BLaER1 (cell line): ENCODE results near the gene COBL.

Source experiments
- H3K27ac ChIP-seq: shearing (Covaris generic); formaldehyde crosslinking; 2 replicates; pipeline ENCODE4 v1.8.1; 2022
- H3K27me3 ChIP-seq: shearing (Covaris generic); formaldehyde crosslinking; 2 replicates; pipeline ENCODE4 v1.8.1; 2022
- H3K36me3 ChIP-seq: shearing (Covaris generic); formaldehyde crosslinking; 2 replicates; pipeline ENCODE4 v1.8.1; 2022
- H3K4me1 ChIP-seq: shearing (Covaris generic); formaldehyde crosslinking; 2 replicates; pipeline ENCODE4 v1.8.1; 2022
- H3K4me2 ChIP-seq: shearing (Covaris generic); formaldehyde crosslinking; 2 replicates; pipeline ENCODE4 v1.8.1; 2022
- H3K4me3 ChIP-seq: shearing (Covaris generic); formaldehyde crosslinking; 2 replicates; pipeline ENCODE4 v1.8.1; 2022
- H3K9ac ChIP-seq: shearing (Covaris generic); formaldehyde crosslinking; 2 replicates; pipeline ENCODE4 v1.8.1; 2022
- H3K9me3 ChIP-seq: shearing (Covaris generic); formaldehyde crosslinking; 2 replicates; pipeline ENCODE4 v1.8.1; 2022
- H4K20me1 ChIP-seq: shearing (Covaris generic); formaldehyde crosslinking; 2 replicates; pipeline ENCODE4 v1.8.1; 2022
- Cebpa-rat ChIP-seq: shearing (Covaris generic); IDR thresholded peaks from 2 replicates; pipeline ENCODE4 v1.8.1; 2022

The COBL gene

DNA sequence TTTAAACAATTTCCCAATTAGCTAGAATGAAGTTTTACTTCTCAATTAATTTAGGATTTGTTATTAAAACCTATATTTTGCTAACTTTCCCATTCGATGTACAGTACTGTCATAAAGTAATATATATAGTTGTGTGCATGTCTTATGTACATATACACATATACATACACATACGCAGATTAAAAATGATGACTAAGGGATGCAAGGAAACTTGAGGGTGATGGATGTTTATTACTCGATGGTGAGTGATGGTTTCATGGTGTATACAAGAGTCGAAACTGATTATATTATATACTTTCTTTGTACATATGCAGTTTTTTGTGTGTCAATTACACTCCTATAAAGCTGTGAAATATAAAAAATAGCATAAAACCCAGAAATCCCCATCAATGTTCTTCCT, 248.2 kb downstream of the COBL start:
- Histone ChIP-seq H3K9ac (no peak overlapping the region), H3K27ac (no peak overlapping the region), H3K4me3 (no peak overlapping the region), H3K4me1 (0 out of 2 replicates have a peak, but pooled peaks cover 6% of the 10 kb centered on the region), H3K36me3 (no peaks in the 10 kb centered on the region), H4K20me1 (no peaks in the 10 kb centered on the region), H3K4me2 (no peak overlapping the region), H3K9me3 (no peaks in the 10 kb centered on the region), H3K27me3 (no peaks in the 10 kb centered on the region)
- no peak for TF ChIP-seq Cebpa-rat

- TF ChIP-seq Cebpa-rat: no peak
These were observed 248.9 kb downstream of the COBL start for GRCh38 chr7:51067757-51068156.

DNA sequence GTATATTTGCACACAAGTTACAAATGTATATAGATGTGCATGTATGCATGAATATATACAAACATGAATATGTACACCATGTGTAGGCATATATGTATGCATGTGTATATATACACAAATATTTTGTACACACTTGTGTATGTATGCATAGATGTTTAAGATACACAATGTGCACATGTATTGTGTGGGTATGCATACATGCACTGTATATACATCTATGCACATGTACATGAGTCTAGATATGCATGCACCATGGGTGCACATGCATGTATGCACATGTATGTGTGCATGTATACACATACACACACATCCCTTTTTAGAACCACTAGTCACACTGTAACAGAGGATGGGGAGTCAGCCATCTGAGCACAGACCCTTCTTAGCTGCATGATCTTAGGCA, 249.4 kb downstream of the COBL start:
- H3K27ac ChIP-seq: no peak overlapping the region
- no peak for TF ChIP-seq Cebpa-rat
- no peaks in the 10 kb centered on the region for H4K20me1 ChIP-seq
- H3K4me1 ChIP-seq: 0 out of 2 replicates have a peak, but pooled peaks cover 6% of the 10 kb centered on the region
- H3K36me3 ChIP-seq: no peaks in the 10 kb centered on the region
- H3K9ac ChIP-seq: no peak overlapping the region
- no peaks in the 10 kb centered on the region for H3K27me3 ChIP-seq
- no peak overlapping the region for H3K4me2 ChIP-seq
- no peak overlapping the region for H3K4me3 ChIP-seq
- no peaks in the 10 kb centered on the region for H3K9me3 ChIP-seq

More at GRCh38 chr7:51067757-51068156, 248.9 kb downstream of the COBL start:
- no peaks in the 10 kb centered on the region for H3K27me3 ChIP-seq
- H3K9me3 ChIP-seq: no peaks in the 10 kb centered on the region
- 0 out of 2 replicates have a peak, but pooled peaks cover 6% of the 10 kb centered on the region for H3K4me1 ChIP-seq
- H3K27ac ChIP-seq: no peak overlapping the region
- H3K9ac ChIP-seq: no peak overlapping the region
- H4K20me1 ChIP-seq: no peaks in the 10 kb centered on the region
- H3K36me3 ChIP-seq: no peaks in the 10 kb centered on the region
- no peak overlapping the region for H3K4me3 ChIP-seq
- H3K4me2 ChIP-seq: no peak overlapping the region

DNA sequence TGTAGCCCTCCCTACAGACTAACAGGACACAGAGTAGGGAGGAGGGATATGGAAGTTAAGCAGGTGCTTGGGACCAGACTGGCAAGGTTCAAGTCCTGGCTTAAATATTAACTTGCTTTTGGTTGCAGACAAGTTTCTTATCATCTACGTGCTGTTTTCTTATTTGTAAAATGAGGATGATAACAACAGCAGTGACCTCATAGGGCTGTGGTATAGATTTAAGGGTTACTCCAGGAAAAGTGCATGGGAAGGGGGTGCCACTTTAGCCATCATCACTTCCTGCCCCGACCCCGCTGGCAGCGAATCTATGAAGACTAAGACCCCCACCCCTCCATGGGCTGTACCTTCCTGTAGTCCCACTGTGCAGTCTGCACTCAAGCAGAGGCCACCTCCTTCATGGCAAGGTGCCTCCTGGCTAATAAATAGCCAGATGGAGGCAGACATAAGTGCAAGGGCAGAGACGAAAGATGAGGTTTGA, 250.2 kb downstream of the COBL start:
- H3K27me3 ChIP-seq: no peaks in the 10 kb centered on the region

DNA sequence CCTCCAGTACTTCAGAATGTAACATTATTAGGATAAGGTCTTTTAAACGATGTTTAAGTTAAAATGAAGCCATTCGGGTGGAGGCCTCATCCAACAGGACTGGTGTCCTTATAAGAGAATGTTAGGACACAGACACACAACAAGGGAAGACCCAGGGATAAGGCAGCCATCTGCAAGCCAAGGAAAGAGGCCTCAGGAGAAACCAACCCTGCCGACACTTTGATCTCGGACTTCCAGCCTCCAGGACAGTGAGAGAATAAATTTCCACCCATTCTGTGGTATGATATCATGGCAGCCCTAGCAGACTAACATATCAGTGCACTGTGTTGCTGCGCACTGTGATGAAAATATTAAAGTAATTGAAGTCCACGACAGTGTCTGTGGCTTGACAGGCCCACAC, 250.8 kb downstream of the COBL start:
- no peak for TF ChIP-seq Cebpa-rat

More for the DNA sequence above, 250.2 kb downstream of the COBL start:
- Histone ChIP-seq H3K27ac (no peak overlapping the region), H3K4me2 (no peak overlapping the region), H3K9me3 (no peaks in the 10 kb centered on the region), H4K20me1 (no peaks in the 10 kb centered on the region), H3K9ac (no peak overlapping the region), H3K4me3 (no peak overlapping the region), H3K36me3 (no peaks in the 10 kb centered on the region), H3K4me1 (0 out of 2 replicates have a peak, but pooled peaks cover 6% of the 10 kb centered on the region)
- no peak for TF ChIP-seq Cebpa-rat

GRCh38 chr7:51064688-51065087, 251.9 kb downstream of the COBL start:
- no peak overlapping the region for H3K4me2 ChIP-seq
- H3K4me3 ChIP-seq: no peak overlapping the region
- H4K20me1 ChIP-seq: no peaks in the 10 kb centered on the region
- H3K9me3 ChIP-seq: no peaks in the 10 kb centered on the region
- 0 out of 2 replicates have a peak, but pooled peaks cover 4% of the 10 kb centered on the region for H3K4me1 ChIP-seq
- H3K9ac ChIP-seq: no peak overlapping the region
- no peaks in the 10 kb centered on the region for H3K36me3 ChIP-seq
- no peak overlapping the region for H3K27ac ChIP-seq
- TF ChIP-seq Cebpa-rat: no peak
- no peaks in the 10 kb centered on the region for H3K27me3 ChIP-seq

More for the DNA sequence above, 250.8 kb downstream of the COBL start:
- no peak overlapping the region for H3K9ac ChIP-seq
- H3K36me3 ChIP-seq: no peaks in the 10 kb centered on the region
- no peak overlapping the region for H3K4me3 ChIP-seq
- no peaks in the 10 kb centered on the region for H3K27me3 ChIP-seq
- H3K4me2 ChIP-seq: no peak overlapping the region
- no peaks in the 10 kb centered on the region for H4K20me1 ChIP-seq
- H3K4me1 ChIP-seq: 0 out of 2 replicates have a peak, but pooled peaks cover 6% of the 10 kb centered on the region
- no peak overlapping the region for H3K27ac ChIP-seq
- no peaks in the 10 kb centered on the region for H3K9me3 ChIP-seq

- Histone ChIP-seq H3K27me3 (no peaks in the 10 kb centered on the region), H3K9ac (no peak overlapping the region), H3K36me3 (no peaks in the 10 kb centered on the region), H3K9me3 (no peaks in the 10 kb centered on the region), H4K20me1 (no peaks in the 10 kb centered on the region), H3K27ac (no peak overlapping the region), H3K4me3 (no peak overlapping the region), H3K4me1 (no peaks in the 10 kb centered on the region), H3K4me2 (no peak overlapping the region)
- TF ChIP-seq Cebpa-rat: no peak
These were observed 254.2 kb downstream of the COBL start for GRCh38 chr7:51062222-51062987.

GRCh38 chr7:51060536-51060935, 256.1 kb downstream of the COBL start:
- H3K4me1 ChIP-seq: peaks cover 13% of the 10 kb centered on the region
- H3K27ac ChIP-seq: no peak overlapping the region
- no peak for TF ChIP-seq Cebpa-rat
- no peaks in the 10 kb centered on the region for H3K36me3 ChIP-seq
- H3K9me3 ChIP-seq: no peaks in the 10 kb centered on the region
- H3K4me3 ChIP-seq: no peak overlapping the region
- H4K20me1 ChIP-seq: no peaks in the 10 kb centered on the region
- H3K4me2 ChIP-seq: no peak overlapping the region
- no peaks in the 10 kb centered on the region for H3K27me3 ChIP-seq
- no peak overlapping the region for H3K9ac ChIP-seq

DNA sequence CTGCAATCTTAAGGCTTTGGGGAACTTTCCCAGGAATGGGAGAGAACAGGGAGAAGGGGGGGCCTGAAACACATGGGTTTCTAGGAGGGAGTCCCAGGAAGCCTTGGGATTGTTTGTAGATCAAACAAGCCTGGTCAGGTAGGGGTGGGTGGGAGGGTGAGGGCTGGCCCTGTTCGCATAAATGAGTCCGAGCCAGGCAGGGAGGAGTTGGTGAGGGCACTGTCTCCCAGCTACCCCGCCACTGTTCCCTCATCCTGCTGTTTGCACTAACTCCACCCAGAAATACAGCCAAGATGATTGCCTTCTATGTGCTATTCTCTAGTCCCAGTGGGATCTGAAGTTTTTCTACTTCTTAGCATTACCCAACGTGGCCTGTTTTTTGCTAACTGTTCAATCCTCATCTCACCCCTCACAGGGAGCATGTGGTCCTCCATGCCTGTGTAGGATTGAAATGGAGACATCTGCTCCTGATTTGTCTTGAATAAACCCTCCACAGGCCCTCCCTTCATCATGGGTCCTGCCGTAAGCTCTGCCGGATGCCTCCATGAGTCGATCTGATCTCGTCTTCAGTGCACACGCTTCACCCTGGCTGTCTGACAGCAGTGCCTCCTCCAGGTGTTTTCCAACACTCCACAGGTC, 257.0 kb downstream of the COBL start:
- Histone ChIP-seq H3K9ac (no peak overlapping the region), H3K27me3 (no peaks in the 10 kb centered on the region), H3K27ac (no peak overlapping the region), H3K4me2 (no peak overlapping the region), H3K4me3 (no peak overlapping the region), H3K9me3 (no peaks in the 10 kb centered on the region), H4K20me1 (no peaks in the 10 kb centered on the region), H3K36me3 (no peaks in the 10 kb centered on the region), H3K4me1 (peaks cover 22% of the 10 kb centered on the region)
- TF ChIP-seq Cebpa-rat: no peak

DNA sequence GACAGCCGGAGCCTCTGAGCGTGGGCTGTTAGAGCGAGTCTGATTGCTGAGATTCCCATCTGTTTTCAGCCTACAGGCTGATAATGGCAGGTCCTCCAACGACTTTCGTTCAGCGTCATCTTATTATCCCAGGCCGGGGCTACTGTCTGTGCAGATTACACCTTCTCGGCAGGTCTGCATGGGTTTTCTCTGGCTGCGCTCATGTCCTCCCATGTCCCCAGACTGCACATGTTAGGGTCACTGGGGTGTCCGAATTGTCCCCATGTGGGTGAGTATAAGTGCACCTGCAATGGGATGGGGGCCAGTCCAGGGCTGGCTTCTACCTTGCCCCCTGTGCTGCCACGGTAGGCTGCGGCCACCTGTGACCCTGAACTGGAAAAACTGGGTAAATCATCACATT, 257.8 kb downstream of the COBL start:
- H3K36me3 ChIP-seq: no peaks in the 10 kb centered on the region
- no peaks in the 10 kb centered on the region for H4K20me1 ChIP-seq
- peaks cover 26% of the 10 kb centered on the region for H3K4me1 ChIP-seq
- no peak for TF ChIP-seq Cebpa-rat
- H3K27ac ChIP-seq: no peak overlapping the region
- H3K9me3 ChIP-seq: no peaks in the 10 kb centered on the region
- H3K27me3 ChIP-seq: no peaks in the 10 kb centered on the region
- H3K4me3 ChIP-seq: no peak overlapping the region
- no peak overlapping the region for H3K4me2 ChIP-seq
- no peak overlapping the region for H3K9ac ChIP-seq
